PC-9 (cell line): ENCODE results near the gene MTHFD1L. TPM values are rescaled to one million over a fixed set of nuclear protein-coding genes. Genes with fewer than 3 reads are reported as not detected.

Experiments
- BruUV-seq: library from RNA; stranded (reverse); fragments of 400-500 nt; replicated peaks from 2 replicates; lab custom pipeline; 2021; lab: Mats Ljungman, UMichigan
- CTCF ChIA-PET: fragments of 300-600 bp; sonication (Branson Sonifier 250); formaldehyde crosslinking; loops from one replicate; lab custom pipeline; 2022; ENCODE audit warnings: antibody characterized with exemption; lab: Charles Lee
- POLR2A ChIA-PET: fragments of 300-600 bp; sonication (Branson Sonifier 250); formaldehyde crosslinking; loops from one replicate; lab custom pipeline; 2022; ENCODE audit warnings: antibody characterized with exemption; ENCODE audit not compliant: unreplicated experiment; lab: Charles Lee
- DNase-seq, 2 experiments: peaks; one replicate each; pipeline versions ENCODE4 v3.0.0 to v3.0.0-alpha.2; 2015 to 2022; ENCODE audit warnings: mixed read lengths in 1 of 2
- H2AFZ ChIP-seq: fragments of 200-600 bp; sonication (generic); 2 replicates; pipeline ENCODE4 v1.8.1; 2017; ENCODE audit warnings: antibody characterized with exemption
- H3F3A ChIP-seq: fragments of 200-600 bp; sonication (generic); 2 replicates; pipeline ENCODE4 v1.8.1; 2017; ENCODE audit warnings: antibody characterized with exemption, mild to moderate bottlenecking, low read depth; ENCODE audit not compliant: insufficient read depth
- H3K27ac ChIP-seq: fragments of 200-600 bp; sonication (generic); 2 replicates; pipeline ENCODE4 v1.6.1; 2016; ENCODE audit warnings: mixed run types
- H3K27me3 ChIP-seq: fragments of 200-600 bp; sonication (generic); 2 replicates; pipeline ENCODE4 v1.6.1; 2016; ENCODE audit warnings: low read depth, mixed run types; ENCODE audit not compliant: insufficient read depth
- H3K36me3 ChIP-seq: fragments of 200-600 bp; sonication (generic); 2 replicates; pipeline ENCODE4 v1.6.1; 2016; ENCODE audit warnings: low read depth, mixed run types
- H3K4me1 ChIP-seq: fragments of 200-600 bp; sonication (generic); replicated peaks from 2 replicates; pipeline ENCODE4 v1.6.1; 2016; ENCODE audit warnings: mixed run types; ENCODE audit not compliant: insufficient read depth
- H3K4me2 ChIP-seq: fragments of 200-600 bp; sonication (generic); 2 replicates; pipeline ENCODE4 v1.6.1; 2017; ENCODE audit warnings: mixed run types
- H3K4me3 ChIP-seq: fragments of 200-600 bp; sonication (generic); 2 replicates; pipeline ENCODE4 v1.6.1; 2016; ENCODE audit warnings: mixed run types
- H3K79me2 ChIP-seq: fragments of 200-600 bp; sonication (generic); 2 replicates; pipeline ENCODE4 v1.6.1; 2017; ENCODE audit warnings: low read depth, mixed run types
- H3K9me2 ChIP-seq: fragments of 200-600 bp; sonication (generic); 2 replicates; pipeline ENCODE4 v1.8.1; 2017; ENCODE audit warnings: mild to moderate bottlenecking; ENCODE audit not compliant: insufficient read depth
- H3K9me3 ChIP-seq: fragments of 200-600 bp; sonication (generic); 2 replicates; pipeline ENCODE4 v1.8.1; 2016; ENCODE audit warnings: low read depth; ENCODE audit not compliant: insufficient read depth
- H4K20me1 ChIP-seq: fragments of 200-600 bp; sonication (generic); 2 replicates; pipeline ENCODE4 v1.8.1; 2017; ENCODE audit not compliant: insufficient read depth
- EZH2 ChIP-seq: fragments of 200-600 bp; sonication (generic); IDR thresholded peaks from 2 replicates; pipeline ENCODE4 v1.8.0; 2017; ENCODE audit warnings: antibody characterized with exemption, low read depth
- intact Hi-C: fragments of 100-400 bp; cut with micrococcal nuclease; formaldehyde crosslinking; loops from one replicate; pipeline ENCODE4 v1.10.0; 2022; ENCODE audit not compliant: unreplicated experiment
- total RNA-seq: library from RNA; stranded (reverse); gene quantifications from 2 replicates; pipeline ENCODE4 v1.2.3, GENCODE V29; 2021
- TF ChIP-seq, protein P1 (sequence below): fragments of 200-600 bp; sonication (generic); conservative IDR thresholded peaks from 2 replicates; pipeline ENCODE4 v1.6.1; 2017; ENCODE audit warnings: mixed run types, antibody characterized with exemption, mild to moderate bottlenecking, moderate library complexity

The MTHFD1L gene
- total RNA-seq, 1 experiment from 2014 or later, result 53.3 TPM

DNA sequence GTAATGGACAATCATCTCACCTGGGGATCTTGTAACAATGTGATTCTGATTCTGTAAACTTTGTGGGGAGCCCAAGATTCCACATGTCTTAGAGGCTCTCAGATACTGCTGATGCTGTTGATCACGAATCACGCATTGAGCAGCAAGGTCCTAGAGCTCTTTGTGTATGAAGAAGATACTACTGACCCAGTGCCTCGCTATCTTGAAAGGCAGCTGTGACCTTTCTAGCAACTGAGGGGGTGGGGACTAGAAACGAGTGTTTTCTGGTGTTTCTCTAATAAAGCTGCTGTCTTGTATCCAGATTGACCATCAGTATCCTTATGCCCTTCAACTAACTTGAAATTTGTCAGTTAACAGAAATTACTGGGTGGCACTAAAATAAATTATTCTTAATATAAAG, 142.9 kb downstream of the MTHFD1L start:
- H3K4me3 ChIP-seq, result no peak overlapping the region
- peaks cover 22% of the 10 kb centered on the region for H3K4me1 ChIP-seq
- no peak for TF ChIP-seq EZH2
- TF ChIP-seq, protein P1, sequence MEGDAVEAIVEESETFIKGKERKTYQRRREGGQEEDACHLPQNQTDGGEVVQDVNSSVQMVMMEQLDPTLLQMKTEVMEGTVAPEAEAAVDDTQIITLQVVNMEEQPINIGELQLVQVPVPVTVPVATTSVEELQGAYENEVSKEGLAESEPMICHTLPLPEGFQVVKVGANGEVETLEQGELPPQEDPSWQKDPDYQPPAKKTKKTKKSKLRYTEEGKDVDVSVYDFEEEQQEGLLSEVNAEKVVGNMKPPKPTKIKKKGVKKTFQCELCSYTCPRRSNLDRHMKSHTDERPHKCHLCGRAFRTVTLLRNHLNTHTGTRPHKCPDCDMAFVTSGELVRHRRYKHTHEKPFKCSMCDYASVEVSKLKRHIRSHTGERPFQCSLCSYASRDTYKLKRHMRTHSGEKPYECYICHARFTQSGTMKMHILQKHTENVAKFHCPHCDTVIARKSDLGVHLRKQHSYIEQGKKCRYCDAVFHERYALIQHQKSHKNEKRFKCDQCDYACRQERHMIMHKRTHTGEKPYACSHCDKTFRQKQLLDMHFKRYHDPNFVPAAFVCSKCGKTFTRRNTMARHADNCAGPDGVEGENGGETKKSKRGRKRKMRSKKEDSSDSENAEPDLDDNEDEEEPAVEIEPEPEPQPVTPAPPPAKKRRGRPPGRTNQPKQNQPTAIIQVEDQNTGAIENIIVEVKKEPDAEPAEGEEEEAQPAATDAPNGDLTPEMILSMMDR, result no peak
- H3K27ac ChIP-seq, result no peak overlapping the region
- no TSS peak for BruUV-seq
- no peaks in the 10 kb centered on the region for H3K9me3 ChIP-seq
- intact Hi-C loops, result loop anchor here (10.0 kb wide), 1 partner anchor 194 kb away; no protein-coding TSS in a partner anchor
- no peaks in the 10 kb centered on the region for H3K9me2 ChIP-seq
- H3K79me2 ChIP-seq, result peaks cover 7% of the 10 kb centered on the region
- H3K4me2 ChIP-seq, result no peak overlapping the region
- peaks cover 25% of the 10 kb centered on the region for H3F3A ChIP-seq
- ChIA-PET POLR2A (no interaction called here), CTCF (interaction anchor here (0.6 kb wide), 1 partner anchor 19 kb away, joined by 7 read pairs; no protein-coding TSS in a partner anchor)
- DNase-seq, result no peak
- peaks cover 23% of the 10 kb centered on the region for H3K36me3 ChIP-seq
- H4K20me1 ChIP-seq, result 0 out of 2 replicates have a peak, but pooled peaks cover 3% of the 10 kb centered on the region
- H2AFZ ChIP-seq, result no peak overlapping the region
- H3K27me3 ChIP-seq, result no peaks in the 10 kb centered on the region

DNA sequence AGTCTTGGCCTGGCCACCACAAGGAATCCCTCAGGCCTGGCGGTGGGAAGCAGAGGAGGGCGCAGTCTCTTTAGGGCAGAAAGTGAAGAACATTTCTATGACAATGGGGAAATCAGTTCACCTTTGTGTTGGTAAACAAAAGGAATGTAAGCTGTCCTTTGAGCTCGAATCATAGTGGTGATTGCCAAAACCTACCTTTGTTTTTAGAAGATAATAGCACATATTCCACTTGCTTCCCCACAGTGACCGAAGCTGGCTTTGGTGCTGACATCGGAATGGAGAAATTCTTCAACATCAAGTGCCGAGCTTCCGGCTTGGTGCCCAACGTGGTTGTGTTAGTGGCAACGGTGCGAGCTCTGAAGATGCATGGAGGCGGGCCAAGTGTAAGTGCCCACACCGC, 144.1 kb downstream of the MTHFD1L start:
- Histone ChIP-seq H3K9me3 (no peaks in the 10 kb centered on the region), H3K4me2 (no peak overlapping the region), H4K20me1 (0 out of 2 replicates have a peak, but pooled peaks cover 3% of the 10 kb centered on the region), H3F3A (peaks cover 21% of the 10 kb centered on the region), H3K27me3 (no peaks in the 10 kb centered on the region), H3K4me3 (no peak overlapping the region), H3K36me3 (peaks cover 24% of the 10 kb centered on the region), H3K4me1 (peaks cover 13% of the 10 kb centered on the region), H3K27ac (no peak overlapping the region), H3K79me2 (peaks cover 7% of the 10 kb centered on the region), H2AFZ (no peak overlapping the region), H3K9me2 (no peaks in the 10 kb centered on the region)
- TF ChIP-seq, protein P1, result no peak
- no peak for TF ChIP-seq EZH2
- BruUV-seq, result no TSS peak
- DNase-seq, result no peak
- ChIA-PET POLR2A (no interaction called here), CTCF (no interaction called here)
- intact Hi-C loops, result loop anchor here (10.0 kb wide), 1 partner anchor 195 kb away; no protein-coding TSS in a partner anchor

DNA sequence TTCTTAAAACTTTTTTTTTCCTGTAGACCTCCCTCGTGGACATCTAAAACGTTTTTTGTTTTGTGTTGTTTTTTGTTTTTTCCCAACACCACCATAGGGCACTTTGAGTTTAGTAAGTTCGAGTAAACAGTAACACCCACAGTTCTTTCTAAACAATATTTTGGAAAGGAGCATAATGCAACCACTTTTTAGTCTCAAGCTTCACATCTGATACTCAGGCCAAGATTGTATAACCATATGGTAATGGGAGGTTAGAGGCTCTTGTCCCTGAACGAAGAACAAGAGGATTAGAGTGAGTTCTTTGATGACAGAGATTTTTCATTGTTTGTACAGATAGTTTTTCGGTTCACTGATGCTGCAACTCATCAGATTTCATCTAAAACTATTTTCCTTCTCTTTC, 144.6 kb downstream of the MTHFD1L start:
- no peak overlapping the region for H3K4me2 ChIP-seq
- 0 out of 2 replicates have a peak, but pooled peaks cover under 1% of the 10 kb centered on the region for H4K20me1 ChIP-seq
- TF ChIP-seq, protein P1, result no peak
- no peak for TF ChIP-seq EZH2
- H3K27ac ChIP-seq, result no peak overlapping the region
- CTCF ChIA-PET, result no interaction called here
- H3K79me2 ChIP-seq, result peaks cover 5% of the 10 kb centered on the region
- H3K27me3 ChIP-seq, result no peaks in the 10 kb centered on the region
- no peaks in the 10 kb centered on the region for H3K9me2 ChIP-seq
- intact Hi-C loops, result loop anchor here (5.0 kb wide), 1 partner anchor 118 kb away; no protein-coding TSS in a partner anchor
- peaks cover 29% of the 10 kb centered on the region for H3K36me3 ChIP-seq
- no peak for DNase-seq
- BruUV-seq, result no TSS peak
- peaks cover 23% of the 10 kb centered on the region for H3F3A ChIP-seq
- peaks cover 12% of the 10 kb centered on the region for H3K4me1 ChIP-seq
- H3K9me3 ChIP-seq, result no peaks in the 10 kb centered on the region
- POLR2A ChIA-PET, result no interaction called here
- no peak overlapping the region for H2AFZ ChIP-seq
- H3K4me3 ChIP-seq, result no peak overlapping the region
